Measurements from ENCODE around the gene RAVER2. TPM values are rescaled to one million over a fixed set of nuclear protein-coding genes. Genes with fewer than 3 reads are reported as not detected.

Gene RAVER2
- total and polyA plus RNA-seq, 2 donors (not counting 3 experiments of a cell fraction or from before 2014, with no cell fraction given) = 6.0 to 13.9 TPM

DNA sequence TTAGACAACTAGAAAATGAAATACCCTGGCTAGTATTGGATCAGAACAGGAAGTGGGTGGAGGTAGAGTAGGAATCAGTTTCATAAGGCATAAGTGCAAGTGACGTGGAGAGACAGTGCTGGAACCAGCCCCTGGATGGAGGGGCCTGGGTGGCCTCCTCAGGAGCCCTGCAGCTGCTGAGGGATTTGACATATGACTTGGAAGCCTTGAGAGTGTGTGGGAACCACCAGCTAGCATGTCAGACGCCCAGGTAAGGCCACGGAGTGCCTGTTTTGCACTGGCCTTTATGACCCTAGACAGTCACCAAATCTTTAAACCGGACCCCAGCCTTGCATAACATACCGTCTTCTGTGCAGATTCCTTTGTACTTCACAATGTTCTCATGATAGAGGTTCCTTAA is 94.4 kb downstream of the RAVER2 start:
- BruUV-seq (replicated peaks) = no TSS peak
- DNase-seq (ENCODE audit: low read depth, low spot score) (no peak), FAIRE-seq (no peak)
- intact Hi-C loops (cut with micrococcal nuclease) = loop anchor here (10.0 kb wide), 1 partner anchor 846 kb away; no protein-coding TSS in a partner anchor
- no peaks in the 10 kb centered on the region for H3K9me1 ChIP-seq (replicated peaks; ENCODE audit: control insufficient read depth, extremely low read depth, insufficient read depth, low read length)
- ChIA-PET POLR2A (no interaction called here), CTCF (no interaction called here)
- H3K4me3 ChIP-seq (replicated peaks in 1 of 3; ENCODE audit: insufficient read depth in 1 of 3, low read depth in 1 of 3, low read length in 3 of 3) = no peak overlapping the region
- H3K4me1 ChIP-seq (ENCODE audit: control insufficient read depth, extremely low read depth, insufficient read depth, low read length) = peaks cover 58% of the 10 kb centered on the region
- H3K27ac ChIP-seq (ENCODE audit: insufficient read depth, low read depth, low read length) = peak overlapping the region; percentile 33
- H3K36me3 ChIP-seq (ENCODE audit: control insufficient read depth in 2 of 2, extremely low read depth in 1 of 2, insufficient read depth in 2 of 2, low read length in 2 of 2) = peaks cover 5 to 43% of the 10 kb centered on the region in 2 experiments
- H3K4me2 ChIP-seq (ENCODE audit: insufficient read depth, low read length) = no peak overlapping the region
- no peaks in the 10 kb centered on the region for H3K9me3 ChIP-seq (replicated peaks; ENCODE audit: control insufficient read depth, insufficient read depth, low read length)
- no peak overlapping the region for H2AFZ ChIP-seq (ENCODE audit: low read depth, low read length)
- H3K9ac ChIP-seq (replicated peaks; ENCODE audit: extremely low read depth, insufficient read depth, low read length) = no peak overlapping the region
- no peaks in the 10 kb centered on the region for H4K20me1 ChIP-seq (replicated peaks; ENCODE audit: control insufficient read depth, extremely low read depth, insufficient read depth, low read length)
- dilution Hi-C loops (cut with MboI; ENCODE audit: extremely low pct_ligation_motif_present, low sequenced_read_pairs) = no loop called here
- H3K27me3 ChIP-seq (ENCODE audit: control insufficient read depth in 2 of 2, insufficient read depth in 2 of 2, low read length in 2 of 2) = no peaks in the 10 kb centered on the region
- H3K79me2 ChIP-seq (ENCODE audit: control insufficient read depth, insufficient read depth, low read length) = no peaks in the 10 kb centered on the region
- TF ChIP-seq GATA2 (IDR thresholded peaks at IDR 0.05; ENCODE audit: insufficient read depth, insufficient read length, low read depth, low read length) (no peak), POLR2A (IDR thresholded peaks at IDR 0.05; ENCODE audit: low read depth, low read length) (no peak), FOS (IDR thresholded peaks at IDR 0.05; ENCODE audit: borderline replicate concordance, insufficient read depth, low read length) (no peak), EZH2 (IDR thresholded peaks at IDR 0.05; ENCODE audit: borderline replicate concordance, low read depth, low read length, severe bottlenecking) (no peak), MYC (IDR thresholded peaks at IDR 0.05; ENCODE audit: low read depth, low read length) (no peak), MAX (IDR thresholded peaks at IDR 0.05; ENCODE audit: insufficient read depth, insufficient read length) (no peak), JUN (IDR thresholded peaks at IDR 0.05; ENCODE audit: borderline replicate concordance, insufficient read depth, insufficient read length, low read depth) (no peak), POLR2AphosphoS5 (IDR thresholded peaks at IDR 0.05; ENCODE audit: insufficient read depth, low read depth, low read length) (no peak)
- TF ChIP-seq, protein P1, sequence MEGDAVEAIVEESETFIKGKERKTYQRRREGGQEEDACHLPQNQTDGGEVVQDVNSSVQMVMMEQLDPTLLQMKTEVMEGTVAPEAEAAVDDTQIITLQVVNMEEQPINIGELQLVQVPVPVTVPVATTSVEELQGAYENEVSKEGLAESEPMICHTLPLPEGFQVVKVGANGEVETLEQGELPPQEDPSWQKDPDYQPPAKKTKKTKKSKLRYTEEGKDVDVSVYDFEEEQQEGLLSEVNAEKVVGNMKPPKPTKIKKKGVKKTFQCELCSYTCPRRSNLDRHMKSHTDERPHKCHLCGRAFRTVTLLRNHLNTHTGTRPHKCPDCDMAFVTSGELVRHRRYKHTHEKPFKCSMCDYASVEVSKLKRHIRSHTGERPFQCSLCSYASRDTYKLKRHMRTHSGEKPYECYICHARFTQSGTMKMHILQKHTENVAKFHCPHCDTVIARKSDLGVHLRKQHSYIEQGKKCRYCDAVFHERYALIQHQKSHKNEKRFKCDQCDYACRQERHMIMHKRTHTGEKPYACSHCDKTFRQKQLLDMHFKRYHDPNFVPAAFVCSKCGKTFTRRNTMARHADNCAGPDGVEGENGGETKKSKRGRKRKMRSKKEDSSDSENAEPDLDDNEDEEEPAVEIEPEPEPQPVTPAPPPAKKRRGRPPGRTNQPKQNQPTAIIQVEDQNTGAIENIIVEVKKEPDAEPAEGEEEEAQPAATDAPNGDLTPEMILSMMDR (IDR thresholded peaks at IDR 0.05; ENCODE audit: extremely low read depth in 1 of 2, insufficient read depth in 1 of 2, low read depth in 1 of 2, low read length in 2 of 2) = no peak
